ENCODE measurements around the gene CHRNB4. TPM values are rescaled to one million over a fixed set of nuclear protein-coding genes. Genes with fewer than 3 reads are reported as not detected.

The CHRNB4 gene
- total and polyA plus RNA-seq, 2 donors (not counting 3 experiments of a cell fraction or from before 2014, with no cell fraction given) = 0.08 TPM; not detected in 1

GRCh38 chr15:78636378-78636859 lies 4.6 kb downstream of the CHRNB4 start:
- no peak overlapping the region for H3K4me2 ChIP-seq (ENCODE audit: insufficient read depth, low read length)
- no TSS peak for BruUV-seq (replicated peaks)
- no peak overlapping the region for H3K9ac ChIP-seq (replicated peaks; ENCODE audit: extremely low read depth, insufficient read depth, low read length)
- H2AFZ ChIP-seq (ENCODE audit: low read depth, low read length) = no peak overlapping the region
- H3K4me1 ChIP-seq (ENCODE audit: control insufficient read depth, extremely low read depth, insufficient read depth, low read length) = peaks cover 2% of the 10 kb centered on the region
- no peaks in the 10 kb centered on the region for H3K9me1 ChIP-seq (replicated peaks; ENCODE audit: control insufficient read depth, extremely low read depth, insufficient read depth, low read length)
- no peaks in the 10 kb centered on the region for H3K79me2 ChIP-seq (ENCODE audit: control insufficient read depth, insufficient read depth, low read length)
- no peaks in the 10 kb centered on the region for H4K20me1 ChIP-seq (replicated peaks; ENCODE audit: control insufficient read depth, extremely low read depth, insufficient read depth, low read length)
- FAIRE-seq (no peak), DNase-seq (ENCODE audit: low read depth, low spot score) (no peak)
- POLR2A ChIA-PET = no interaction called here
- no peak overlapping the region for H3K4me3 ChIP-seq (replicated peaks in 1 of 3; ENCODE audit: insufficient read depth in 1 of 3, low read depth in 1 of 3, low read length in 3 of 3)
- H3K27ac ChIP-seq (ENCODE audit: insufficient read depth, low read depth, low read length) = no peak overlapping the region
- no peak for TF ChIP-seq MAX (IDR thresholded peaks at IDR 0.05; ENCODE audit: insufficient read depth, insufficient read length)
- TF ChIP-seq POLR2AphosphoS5 (IDR thresholded peaks at IDR 0.05; ENCODE audit: insufficient read depth, low read depth, low read length) = no peak
- no peak for TF ChIP-seq POLR2A (IDR thresholded peaks at IDR 0.05; ENCODE audit: low read depth, low read length)
- TF ChIP-seq FOS (IDR thresholded peaks at IDR 0.05; ENCODE audit: borderline replicate concordance, insufficient read depth, low read length) = no peak
- TF ChIP-seq EZH2 (IDR thresholded peaks at IDR 0.05; ENCODE audit: borderline replicate concordance, low read depth, low read length, severe bottlenecking) = no peak
- TF ChIP-seq JUN (IDR thresholded peaks at IDR 0.05; ENCODE audit: borderline replicate concordance, insufficient read depth, insufficient read length, low read depth) = no peak
- TF ChIP-seq GATA2 (IDR thresholded peaks at IDR 0.05; ENCODE audit: insufficient read depth, insufficient read length, low read depth, low read length) = no peak
- no peak for TF ChIP-seq CTCF (IDR thresholded peaks at IDR 0.05; ENCODE audit: extremely low read depth in 1 of 2, insufficient read depth in 1 of 2, low read depth in 1 of 2, low read length in 2 of 2)
- no peak for TF ChIP-seq MYC (IDR thresholded peaks at IDR 0.05; ENCODE audit: low read depth, low read length)
- H3K9me3 ChIP-seq (replicated peaks; ENCODE audit: control insufficient read depth, insufficient read depth, low read length) = no peaks in the 10 kb centered on the region
- CTCF ChIA-PET = interaction anchor here (0.7 to 1.3 kb wide), 2 partner anchors 41 to 102 kb away, joined by 3 read pairs; no protein-coding TSS in a partner anchor
- peaks cover 5 to 6% of the 10 kb centered on the region in 2 experiments for H3K27me3 ChIP-seq (ENCODE audit: control insufficient read depth in 2 of 2, insufficient read depth in 2 of 2, low read length in 2 of 2)
- no peaks in the 10 kb centered on the region for H3K36me3 ChIP-seq (ENCODE audit: control insufficient read depth in 2 of 2, extremely low read depth in 1 of 2, insufficient read depth in 2 of 2, low read length in 2 of 2)
- dilution Hi-C loops (cut with MboI; ENCODE audit: extremely low pct_ligation_motif_present, low sequenced_read_pairs) = no loop called here
- intact Hi-C loops (cut with micrococcal nuclease) = no loop called here

All from endothelial cell of umbilical vein (primary cell).